Ishikawa (cell line): ENCODE results near the gene CRYBA2.
A peak's percentile ranks its signal among the peaks of the same experiment; 100 is the strongest.

Experiments used
- CEBPB ChIP-seq: IDR thresholded peaks from 2 replicates; pipeline ENCODE4 v1.6.1; 2012
- CREB1 ChIP-seq: IDR thresholded peaks from 2 replicates; pipeline ENCODE4 v1.6.1; 2012; ENCODE audit warnings: low read depth
- EGR1 ChIP-seq: IDR thresholded peaks from 2 replicates; pipeline ENCODE4 v1.6.1; 2012
- EP300 ChIP-seq: IDR thresholded peaks from 2 replicates; pipeline ENCODE4 v1.6.1; 2012; ENCODE audit warnings: borderline replicate concordance
- FOXM1 ChIP-seq: IDR thresholded peaks from 2 replicates; pipeline ENCODE4 v1.6.1; 2012; ENCODE audit warnings: low read depth, borderline replicate concordance
- NFIC ChIP-seq: IDR thresholded peaks from 2 replicates; pipeline ENCODE4 v1.6.1; 2012
- RAD21 ChIP-seq: IDR thresholded peaks from 2 replicates; pipeline ENCODE4 v1.6.1; 2012; ENCODE audit warnings: low read depth
- TAF1 ChIP-seq: IDR thresholded peaks from 2 replicates; pipeline ENCODE4 v1.6.1; 2012; ENCODE audit warnings: low read depth, mild to moderate bottlenecking
- TCF12 ChIP-seq: IDR thresholded peaks from 2 replicates; pipeline ENCODE4 v1.6.1; 2012; ENCODE audit warnings: low read depth
- TEAD4 ChIP-seq: IDR thresholded peaks from 2 replicates; pipeline ENCODE4 v1.6.1; 2012
- YY1 ChIP-seq: IDR thresholded peaks from 2 replicates; pipeline ENCODE4 v1.6.1; 2012; ENCODE audit warnings: low read depth
- ZBTB7A ChIP-seq: IDR thresholded peaks from 2 replicates; pipeline ENCODE4 v1.6.1; 2012; ENCODE audit warnings: low read depth
- TF ChIP-seq, protein P1 (sequence below): IDR thresholded peaks from 2 replicates; pipeline ENCODE4 v1.6.1; 2012
- TF ChIP-seq, protein P2 (sequence below): IDR thresholded peaks from 2 replicates; pipeline ENCODE4 v1.6.1; 2012; ENCODE audit warnings: low read depth, mild to moderate bottlenecking
- TF ChIP-seq, protein P3 (sequence below): IDR thresholded peaks from 2 replicates; pipeline ENCODE4 v1.6.1; 2012

CRYBA2 gene

DNA sequence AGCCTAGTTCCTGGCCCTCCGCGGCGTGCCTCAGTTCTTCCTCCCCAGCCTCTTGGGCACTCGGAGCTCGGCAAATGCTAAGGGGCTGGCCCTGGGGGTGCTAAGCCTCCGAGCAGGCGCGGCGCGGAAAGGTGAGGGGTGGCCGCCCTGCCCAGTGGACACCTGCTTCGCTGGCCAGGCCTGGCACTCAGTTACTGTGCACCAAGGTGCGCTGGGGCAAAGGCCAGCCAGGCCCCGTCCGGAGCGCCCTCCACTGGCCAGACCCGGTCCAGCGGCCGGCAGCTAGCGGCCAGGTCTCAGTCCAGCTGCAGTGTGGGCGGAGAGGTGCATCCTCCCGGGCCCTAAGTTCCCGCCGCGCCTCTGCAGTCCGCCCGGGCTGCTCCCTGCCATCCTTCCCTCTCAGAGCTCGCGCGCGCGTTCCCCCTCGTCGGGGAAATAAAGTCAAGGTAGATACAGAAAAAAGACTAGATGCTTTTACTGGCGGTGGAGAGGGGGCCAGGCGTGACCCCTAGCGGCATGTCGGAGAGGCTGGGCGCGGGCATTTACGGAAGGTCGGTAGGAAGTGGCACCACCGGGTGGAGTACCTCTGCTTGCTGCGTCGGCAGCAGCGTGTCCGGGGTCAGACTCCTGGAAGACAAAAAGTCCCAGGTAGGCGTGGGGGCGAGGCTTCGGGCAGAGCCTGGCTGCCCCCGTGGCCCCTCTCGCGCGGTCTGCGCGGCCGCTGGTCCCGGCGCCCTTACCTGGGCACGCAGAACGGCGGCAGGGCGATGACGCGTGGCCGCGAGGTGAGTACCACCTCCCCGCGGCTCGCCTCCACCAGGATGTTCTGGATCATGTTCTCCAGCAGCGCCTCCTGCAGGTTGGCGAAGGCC is 9.4 kb upstream of the CRYBA2 start:
- TF ChIP-seq NFIC = no peak
- TF ChIP-seq YY1 = no peak
- TF ChIP-seq CREB1 = no peak
- no peak for TF ChIP-seq CEBPB
- TF ChIP-seq TAF1 = no peak
- 0 out of 2 replicates have a peak, but pooled peaks have one; percentile 16 for TF ChIP-seq TCF12
- peak; percentile 31; the same call in 1 of the 2 replicates for TF ChIP-seq RAD21
- TF ChIP-seq EGR1 = peak; percentile 87
- no peak for TF ChIP-seq EP300
- TF ChIP-seq FOXM1 = no peak
- no peak for TF ChIP-seq ZBTB7A
- TF ChIP-seq, protein P1, sequence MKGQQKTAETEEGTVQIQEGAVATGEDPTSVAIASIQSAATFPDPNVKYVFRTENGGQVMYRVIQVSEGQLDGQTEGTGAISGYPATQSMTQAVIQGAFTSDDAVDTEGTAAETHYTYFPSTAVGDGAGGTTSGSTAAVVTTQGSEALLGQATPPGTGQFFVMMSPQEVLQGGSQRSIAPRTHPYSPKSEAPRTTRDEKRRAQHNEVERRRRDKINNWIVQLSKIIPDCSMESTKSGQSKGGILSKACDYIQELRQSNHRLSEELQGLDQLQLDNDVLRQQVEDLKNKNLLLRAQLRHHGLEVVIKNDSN = no peak
- no peak for TF ChIP-seq TEAD4
- TF ChIP-seq, protein P2, sequence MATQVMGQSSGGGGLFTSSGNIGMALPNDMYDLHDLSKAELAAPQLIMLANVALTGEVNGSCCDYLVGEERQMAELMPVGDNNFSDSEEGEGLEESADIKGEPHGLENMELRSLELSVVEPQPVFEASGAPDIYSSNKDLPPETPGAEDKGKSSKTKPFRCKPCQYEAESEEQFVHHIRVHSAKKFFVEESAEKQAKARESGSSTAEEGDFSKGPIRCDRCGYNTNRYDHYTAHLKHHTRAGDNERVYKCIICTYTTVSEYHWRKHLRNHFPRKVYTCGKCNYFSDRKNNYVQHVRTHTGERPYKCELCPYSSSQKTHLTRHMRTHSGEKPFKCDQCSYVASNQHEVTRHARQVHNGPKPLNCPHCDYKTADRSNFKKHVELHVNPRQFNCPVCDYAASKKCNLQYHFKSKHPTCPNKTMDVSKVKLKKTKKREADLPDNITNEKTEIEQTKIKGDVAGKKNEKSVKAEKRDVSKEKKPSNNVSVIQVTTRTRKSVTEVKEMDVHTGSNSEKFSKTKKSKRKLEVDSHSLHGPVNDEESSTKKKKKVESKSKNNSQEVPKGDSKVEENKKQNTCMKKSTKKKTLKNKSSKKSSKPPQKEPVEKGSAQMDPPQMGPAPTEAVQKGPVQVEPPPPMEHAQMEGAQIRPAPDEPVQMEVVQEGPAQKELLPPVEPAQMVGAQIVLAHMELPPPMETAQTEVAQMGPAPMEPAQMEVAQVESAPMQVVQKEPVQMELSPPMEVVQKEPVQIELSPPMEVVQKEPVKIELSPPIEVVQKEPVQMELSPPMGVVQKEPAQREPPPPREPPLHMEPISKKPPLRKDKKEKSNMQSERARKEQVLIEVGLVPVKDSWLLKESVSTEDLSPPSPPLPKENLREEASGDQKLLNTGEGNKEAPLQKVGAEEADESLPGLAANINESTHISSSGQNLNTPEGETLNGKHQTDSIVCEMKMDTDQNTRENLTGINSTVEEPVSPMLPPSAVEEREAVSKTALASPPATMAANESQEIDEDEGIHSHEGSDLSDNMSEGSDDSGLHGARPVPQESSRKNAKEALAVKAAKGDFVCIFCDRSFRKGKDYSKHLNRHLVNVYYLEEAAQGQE = no peak
- TF ChIP-seq, protein P3, sequence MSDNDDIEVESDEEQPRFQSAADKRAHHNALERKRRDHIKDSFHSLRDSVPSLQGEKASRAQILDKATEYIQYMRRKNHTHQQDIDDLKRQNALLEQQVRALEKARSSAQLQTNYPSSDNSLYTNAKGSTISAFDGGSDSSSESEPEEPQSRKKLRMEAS = no peak; the same call in 1 of the 2 replicates

DNA sequence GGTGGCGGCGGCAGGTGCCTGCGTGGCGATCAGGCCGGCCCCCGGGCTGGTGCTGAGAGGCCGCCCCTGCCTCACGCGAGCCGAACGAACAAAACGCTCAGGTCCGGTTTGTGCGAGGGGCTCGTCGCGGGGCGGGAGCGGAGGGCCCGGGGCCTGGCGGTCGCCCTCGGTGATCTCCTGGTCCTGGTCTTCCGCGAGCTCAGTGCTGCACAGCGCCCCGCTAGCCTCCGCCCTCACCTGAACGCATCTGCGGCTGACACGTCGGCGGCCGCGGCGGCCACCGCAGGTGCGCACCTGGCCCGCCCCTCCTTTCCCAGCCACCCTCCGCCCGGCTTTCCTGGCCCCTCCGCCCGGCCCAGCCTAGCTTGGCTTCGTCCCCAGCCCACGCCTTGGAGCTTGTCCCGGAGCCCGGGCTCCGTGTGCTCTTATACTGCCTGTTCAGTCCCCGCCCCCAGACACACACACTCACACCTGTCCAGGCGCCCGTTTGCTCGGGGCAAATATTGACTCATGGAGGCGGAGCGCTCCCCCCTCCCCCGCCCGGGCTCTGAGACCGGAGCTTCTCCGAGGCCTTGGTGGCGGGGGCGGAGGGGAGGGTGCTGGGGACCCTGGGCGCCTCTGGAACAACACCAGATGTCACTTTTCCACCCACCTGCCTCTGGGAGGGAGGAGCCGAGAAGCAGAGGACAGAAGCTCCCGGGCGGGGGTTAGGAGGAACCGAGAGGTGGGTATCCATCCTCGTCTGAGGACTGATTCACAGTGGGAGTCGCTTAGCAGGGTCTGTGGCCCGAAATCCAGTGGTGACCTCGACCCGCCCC is 8.6 kb upstream of the CRYBA2 start:
- TF ChIP-seq CEBPB (no peak), EGR1 (0 out of 2 replicates have a peak, but pooled peaks have one; percentile 8), TAF1 (no peak), ZBTB7A (0 out of 2 replicates have a peak, but pooled peaks have one; percentile 45), CREB1 (no peak)
- TF ChIP-seq, protein P3 = peak; percentile 31; the same call in 1 of the 2 replicates

DNA sequence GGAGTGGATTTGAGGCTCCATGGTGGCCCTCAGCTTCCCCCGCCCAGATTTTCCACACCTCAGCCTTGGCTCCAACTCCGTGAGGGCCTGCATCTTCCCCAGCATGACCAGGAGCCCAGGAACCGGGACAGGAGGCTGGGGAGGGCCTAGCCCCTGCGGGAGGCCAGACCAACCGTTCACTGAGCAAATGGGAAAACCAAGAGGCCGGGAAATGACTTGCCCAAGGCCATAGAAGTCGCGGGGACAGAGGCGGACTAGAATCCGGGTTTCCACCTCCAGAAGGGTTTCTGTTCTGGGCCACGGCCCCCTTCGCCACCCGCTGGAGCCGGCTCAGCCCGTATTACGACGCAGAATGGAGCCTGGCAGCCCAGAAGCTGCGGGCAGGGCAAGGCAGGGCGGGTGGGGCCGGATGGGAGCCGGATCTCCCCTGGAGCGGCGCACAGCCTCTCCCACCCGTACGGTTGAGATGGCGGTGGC is 7.9 kb upstream of the CRYBA2 start:
- TF ChIP-seq CREB1 (no peak), EP300 (no peak), ZBTB7A (no peak), TCF12 (no peak), TEAD4 (no peak), TAF1 (no peak), RAD21 (no peak), EGR1 (no peak), YY1 (no peak), NFIC (no peak)
- TF ChIP-seq, protein P2 = no peak

DNA sequence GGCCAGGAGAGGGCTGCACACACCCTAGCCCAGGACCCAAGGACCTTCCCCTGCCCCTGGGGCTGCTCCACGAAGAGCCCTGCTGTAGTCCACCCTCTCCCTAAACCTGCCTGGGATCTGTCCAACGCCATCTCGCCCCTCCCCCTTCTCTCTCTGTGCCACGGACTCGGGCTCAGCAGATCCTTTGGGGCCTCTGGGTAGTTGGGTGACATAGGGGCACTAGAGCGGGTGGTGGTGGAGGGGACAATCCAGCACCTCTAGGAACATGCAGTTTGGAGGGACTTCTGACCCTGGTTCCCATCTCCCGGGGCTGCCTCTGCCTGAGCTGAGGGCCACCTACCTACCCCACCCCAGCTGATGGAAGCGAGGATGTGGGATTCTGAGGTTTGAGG is 7.3 kb upstream of the CRYBA2 start:
- TF ChIP-seq TEAD4 = no peak
- TF ChIP-seq NFIC = no peak
- TF ChIP-seq EGR1 = no peak
- no peak for TF ChIP-seq TAF1
- TF ChIP-seq, protein P3 = no peak
- no peak for TF ChIP-seq FOXM1
- TF ChIP-seq YY1 = no peak

DNA sequence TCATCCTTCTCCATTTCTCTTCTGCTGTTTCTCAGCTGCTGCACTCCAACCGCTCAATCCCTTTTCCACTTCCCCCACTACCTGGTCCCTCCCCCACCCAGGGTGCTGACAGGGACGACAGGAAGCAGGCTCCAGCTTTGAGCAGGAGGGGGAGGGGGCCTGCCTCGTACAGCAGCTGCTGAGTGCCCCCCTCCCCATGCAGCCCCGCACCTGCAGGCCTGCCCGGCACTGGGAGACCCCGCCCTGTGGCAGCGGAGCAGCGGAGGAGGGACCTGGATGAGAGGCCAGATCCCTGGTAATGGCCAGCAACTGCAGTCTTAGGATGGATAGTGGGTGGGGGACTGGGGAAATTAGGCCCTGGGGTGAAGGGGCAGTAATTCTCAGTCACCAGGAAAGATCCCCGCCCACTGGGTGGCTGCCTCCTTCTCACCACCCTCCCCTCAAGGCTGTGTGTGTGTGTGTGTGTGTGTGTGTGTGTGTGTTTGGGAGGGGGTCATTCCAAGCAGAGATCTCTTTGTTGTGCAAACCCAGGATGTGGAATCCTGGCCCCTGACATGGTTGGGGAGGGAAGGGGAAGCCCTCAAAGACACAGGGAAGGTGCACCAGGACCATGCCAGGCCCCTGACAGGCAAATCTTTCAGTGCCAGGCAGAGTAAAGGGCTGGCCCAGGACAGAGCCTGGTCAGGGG is 6.8 kb upstream of the CRYBA2 start:
- TF ChIP-seq TCF12 (no peak), CEBPB (no peak), CREB1 (no peak), FOXM1 (no peak), TEAD4 (no peak), TAF1 (no peak), RAD21 (no peak), YY1 (no peak), EP300 (no peak), ZBTB7A (no peak), EGR1 (no peak), NFIC (no peak)
- TF ChIP-seq, protein P3 = no peak
- TF ChIP-seq, protein P2 = no peak
- TF ChIP-seq, protein P1 = no peak
